ENCODE results near the gene ATOH1. TPM values are rescaled to one million over a fixed set of nuclear protein-coding genes. Genes with fewer than 3 reads are reported as not detected.

ATOH1 gene
- total RNA-seq, 1 experiment from 2014 or later = not detected

- no TSS peak for BruUV-seq (replicated peaks)
- H4K20me1 ChIP-seq (ENCODE audit: insufficient read depth) = no peaks in the 10 kb centered on the region
- ChIA-PET CTCF (no interaction called here), POLR2A (ENCODE audit: unreplicated experiment) (no interaction called here)
- H3K4me1 ChIP-seq (replicated peaks; ENCODE audit: insufficient read depth) = no peaks in the 10 kb centered on the region
- no peak for DNase-seq
- no peaks in the 10 kb centered on the region for H3K79me2 ChIP-seq (ENCODE audit: low read depth)
- H3F3A ChIP-seq (ENCODE audit: insufficient read depth, low read depth) = no peaks in the 10 kb centered on the region
- H3K9me3 ChIP-seq (ENCODE audit: insufficient read depth, low read depth) = no peaks in the 10 kb centered on the region
- no peak overlapping the region for H3K4me2 ChIP-seq
- intact Hi-C loops (cut with micrococcal nuclease; ENCODE audit: unreplicated experiment) = no loop called here
- no peak overlapping the region for H2AFZ ChIP-seq
- no peak for TF ChIP-seq EZH2 (IDR thresholded peaks at IDR 0.05; ENCODE audit: low read depth)
- TF ChIP-seq CTCF (conservative IDR thresholded peaks at IDR 0.05) = no peak
- H3K27me3 ChIP-seq (ENCODE audit: insufficient read depth, low read depth) = no peaks in the 10 kb centered on the region
- H3K9me2 ChIP-seq (ENCODE audit: insufficient read depth) = no peaks in the 10 kb centered on the region
- H3K4me3 ChIP-seq = no peak overlapping the region
- H3K27ac ChIP-seq = no peak overlapping the region
- no peaks in the 10 kb centered on the region for H3K36me3 ChIP-seq (ENCODE audit: low read depth)
Measured at GRCh38 chr4:93841803-93842345, 13.3 kb downstream of the ATOH1 start.

- Histone ChIP-seq H3K9me2 (ENCODE audit: insufficient read depth) (no peaks in the 10 kb centered on the region), H3K79me2 (ENCODE audit: low read depth) (no peaks in the 10 kb centered on the region), H3F3A (ENCODE audit: insufficient read depth, low read depth) (no peaks in the 10 kb centered on the region), H3K4me2 (no peak overlapping the region), H4K20me1 (ENCODE audit: insufficient read depth) (no peaks in the 10 kb centered on the region), H3K9me3 (ENCODE audit: insufficient read depth, low read depth) (no peaks in the 10 kb centered on the region), H3K27ac (no peak overlapping the region), H2AFZ (no peak overlapping the region), H3K36me3 (ENCODE audit: low read depth) (no peaks in the 10 kb centered on the region), H3K27me3 (ENCODE audit: insufficient read depth, low read depth) (no peaks in the 10 kb centered on the region), H3K4me3 (no peak overlapping the region), H3K4me1 (replicated peaks; ENCODE audit: insufficient read depth) (no peaks in the 10 kb centered on the region)
- ChIA-PET CTCF (no interaction called here), POLR2A (ENCODE audit: unreplicated experiment) (no interaction called here)
- no TSS peak for BruUV-seq (replicated peaks)
- no peak for TF ChIP-seq EZH2 (IDR thresholded peaks at IDR 0.05; ENCODE audit: low read depth)
- no peak for TF ChIP-seq CTCF (conservative IDR thresholded peaks at IDR 0.05)
- DNase-seq = no peak
- intact Hi-C loops (cut with micrococcal nuclease; ENCODE audit: unreplicated experiment) = no loop called here
Measured at GRCh38 chr4:93842601-93843252, 14.2 kb downstream of the ATOH1 start.

- ChIA-PET POLR2A (ENCODE audit: unreplicated experiment) (no interaction called here), CTCF (no interaction called here)
- Histone ChIP-seq H3K4me3 (no peak overlapping the region), H3K27me3 (ENCODE audit: insufficient read depth, low read depth) (no peaks in the 10 kb centered on the region), H3K36me3 (ENCODE audit: low read depth) (no peaks in the 10 kb centered on the region), H3F3A (ENCODE audit: insufficient read depth, low read depth) (no peaks in the 10 kb centered on the region), H3K4me1 (replicated peaks; ENCODE audit: insufficient read depth) (no peaks in the 10 kb centered on the region), H2AFZ (no peak overlapping the region), H4K20me1 (ENCODE audit: insufficient read depth) (no peaks in the 10 kb centered on the region), H3K9me3 (ENCODE audit: insufficient read depth, low read depth) (no peaks in the 10 kb centered on the region), H3K27ac (no peak overlapping the region), H3K79me2 (ENCODE audit: low read depth) (no peaks in the 10 kb centered on the region), H3K4me2 (no peak overlapping the region), H3K9me2 (ENCODE audit: insufficient read depth) (no peaks in the 10 kb centered on the region)
- BruUV-seq (replicated peaks) = no TSS peak
- no peak for TF ChIP-seq EZH2 (IDR thresholded peaks at IDR 0.05; ENCODE audit: low read depth)
- no peak for TF ChIP-seq CTCF (conservative IDR thresholded peaks at IDR 0.05)
- DNase-seq = no peak
- intact Hi-C loops (cut with micrococcal nuclease; ENCODE audit: unreplicated experiment) = no loop called here
Measured at GRCh38 chr4:93843772-93844171, 15.2 kb downstream of the ATOH1 start.
